Stimulated activated CD4-positive, alpha-beta T cell treated with anti-CD3 and anti-CD28 coated beads, Interleukin-12 subunit alpha, Interleukin-12 subunit beta, amount 100 ng/mL, for 48 hours (primary cell): ENCODE measurements around the gene ZFP69B.

Experiments
- DNase-seq, 3 donors: peaks; one replicate each; pipeline ENCODE4 v3.0.0-alpha.2; 2020; ENCODE audit warnings: low read depth in 2 of 3, low spot score in 1 of 3

Gene ZFP69B

GRCh38 chr1:40449684-40450494 lies at the start of gene ZFP69B:
ZFP69B (plus strand) TSS chr1:40450476; CDS start chr1:40450962, 486 bp downstream.
- peak; percentile 82 to 88 (median 84) for DNase-seq

GRCh38 chr1:40401473-40402201 lies 48.6 kb upstream of the ZFP69B start:
- no peak for DNase-seq

- DNase-seq = no peak
Measured at GRCh38 chr1:40404670-40405462, 45.4 kb upstream of the ZFP69B start.

GRCh38 chr1:40405812-40406211 lies 44.5 kb upstream of the ZFP69B start:
- DNase-seq = no peak

GRCh38 chr1:40407453-40407852 lies 42.8 kb upstream of the ZFP69B start:
- no peak for DNase-seq

- no peak for DNase-seq
Measured at GRCh38 chr1:40409467-40409866, 40.8 kb upstream of the ZFP69B start.

- DNase-seq = no peak
Measured at GRCh38 chr1:40411294-40411693, 39.0 kb upstream of the ZFP69B start.

GRCh38 chr1:40411843-40412242 lies 38.4 kb upstream of the ZFP69B start:
- no peak for DNase-seq

- DNase-seq = no peak
Measured at GRCh38 chr1:40413527-40414252, 36.6 kb upstream of the ZFP69B start.

GRCh38 chr1:40414331-40414730 lies 35.9 kb upstream of the ZFP69B start:
- DNase-seq = no peak

- no peak for DNase-seq
Measured at GRCh38 chr1:40416709-40417108, 33.6 kb upstream of the ZFP69B start.

GRCh38 chr1:40421431-40422384 lies 28.6 kb upstream of the ZFP69B start:
- no peak for DNase-seq

- no peak for DNase-seq
Measured at GRCh38 chr1:40422630-40423263, 27.5 kb upstream of the ZFP69B start.

GRCh38 chr1:40423264-40423642 lies 27.0 kb upstream of the ZFP69B start:
- DNase-seq = no peak

- no peak for DNase-seq
Measured at GRCh38 chr1:40423951-40424618, 26.2 kb upstream of the ZFP69B start.

- DNase-seq = no peak
Measured at GRCh38 chr1:40425198-40425597, 25.1 kb upstream of the ZFP69B start.

GRCh38 chr1:40431385-40431784 lies 18.9 kb upstream of the ZFP69B start:
- DNase-seq = no peak

GRCh38 chr1:40432644-40433390 lies 17.5 kb upstream of the ZFP69B start:
- no peak for DNase-seq
